MG63 (cell line): Measurements from ENCODE around the gene DENND6B. TPM values are rescaled to one million over a fixed set of nuclear protein-coding genes. Genes with fewer than 3 reads are reported as not detected.
A peak's percentile ranks its signal among the peaks of the same experiment; 100 is the strongest.
"Not testable (repeated sequence)": the region's sequence is repeated elsewhere in the genome, so short reads cannot be mapped to it uniquely, and the experiment has no call there.

Experiments used
- DNase-seq: peaks from one replicate; pipeline ENCODE4 v3.0.0-alpha.2; 2020
- H3K27me3 ChIP-seq: fragments of 250-450 bp; sonication (Bioruptor Pico); 2 replicates; pipeline ENCODE4 v1.5.1; 2020; ENCODE audit warnings: mild to moderate bottlenecking, moderate library complexity
- H3K36me3 ChIP-seq: fragments of 250-450 bp; sonication (Bioruptor Pico); 2 replicates; pipeline ENCODE4 v1.5.1; 2020; ENCODE audit warnings: mild to moderate bottlenecking, moderate library complexity
- H3K4me3 ChIP-seq: fragments of 250-450 bp; sonication (Bioruptor Pico); 2 replicates; pipeline ENCODE4 v1.5.1; 2020; ENCODE audit warnings: mild to moderate bottlenecking, moderate library complexity
- H3K9me3 ChIP-seq: fragments of 250-450 bp; sonication (Bioruptor Pico); 2 replicates; pipeline ENCODE4 v1.5.1; 2020; ENCODE audit warnings: mild to moderate bottlenecking, moderate library complexity
- total RNA-seq: library from RNA; depleted of rRNA; stranded (reverse); fragments of >200 nt; shearing (Covaris generic); gene quantifications from 2 replicates; pipeline ENCODE4 v1.2.3, GENCODE V29; 2014; ENCODE audit warnings: low replicate concordance

Gene DENND6B
- total RNA-seq, 1 experiment from 2014 or later, result 0.46 TPM

DNA sequence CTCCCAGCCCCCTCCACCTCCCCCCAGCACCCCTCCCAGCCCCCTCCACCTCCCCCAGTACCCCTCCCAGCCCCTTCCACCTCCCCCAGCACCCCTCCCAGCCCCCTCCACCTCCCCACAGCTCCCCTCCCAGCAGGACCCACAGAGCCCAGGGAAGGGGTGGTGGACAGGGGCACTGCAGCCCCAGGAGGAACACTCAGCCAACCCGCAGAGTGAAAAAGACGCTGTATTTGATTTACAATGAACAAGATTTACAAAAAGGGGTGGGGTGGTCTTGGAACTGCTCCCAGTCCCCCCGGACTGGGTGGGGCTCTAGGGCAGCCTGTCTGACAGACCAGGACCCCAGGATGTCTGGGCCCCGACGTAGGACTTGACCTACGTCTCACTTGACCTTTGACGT, 52.0 kb downstream of the DENND6B start:
- DNase-seq, result no peak
- H3K9me3 ChIP-seq, result no peaks in the 10 kb centered on the region
- H3K4me3 ChIP-seq, result no peak overlapping the region
- H3K36me3 ChIP-seq, result peaks cover 35% of the 10 kb centered on the region
- no peaks in the 10 kb centered on the region for H3K27me3 ChIP-seq

- DNase-seq, result peak; percentile 33
- Histone ChIP-seq H3K4me3 (no peak overlapping the region), H3K27me3 (no peaks in the 10 kb centered on the region), H3K36me3 (peaks cover 33% of the 10 kb centered on the region), H3K9me3 (no peaks in the 10 kb centered on the region)
Observed at GRCh38 chr22:50274311-50274710, 52.5 kb downstream of the DENND6B start.

GRCh38 chr22:50273781-50274180, 53.0 kb downstream of the DENND6B start:
- not testable (repeated sequence) for DNase-seq, H3K9me3 ChIP-seq

DNA sequence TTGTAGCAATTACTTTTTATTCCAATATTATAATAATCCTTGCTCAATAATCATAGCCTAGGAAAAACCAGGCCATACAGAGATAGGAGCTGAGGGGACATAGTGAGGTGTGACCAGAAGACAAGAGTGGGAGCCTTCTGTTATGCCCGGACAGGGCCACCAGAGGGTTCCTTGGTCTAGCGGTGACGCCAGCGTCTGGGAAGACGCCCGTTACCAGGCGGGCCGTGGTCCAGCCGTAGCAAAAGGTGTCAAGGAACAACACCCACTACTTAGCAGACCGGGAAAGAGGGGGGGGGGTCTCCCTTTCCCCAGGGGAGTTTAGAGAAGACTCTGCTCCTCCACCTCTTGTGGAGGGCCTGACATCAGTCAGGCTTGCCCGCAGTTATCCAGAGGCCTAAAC, 53.5 kb downstream of the DENND6B start:
- peaks cover 27% of the 10 kb centered on the region for H3K36me3 ChIP-seq
- H3K9me3 ChIP-seq, H3K27me3 ChIP-seq, DNase-seq, H3K4me3 ChIP-seq: not testable (repeated sequence)

More at GRCh38 chr22:50273781-50274180, 53.0 kb downstream of the DENND6B start:
- H3K27me3 ChIP-seq, H3K4me3 ChIP-seq: not testable (repeated sequence)
- peaks cover 29% of the 10 kb centered on the region for H3K36me3 ChIP-seq

- Histone ChIP-seq H3K36me3 (peaks cover 23% of the 10 kb centered on the region), H3K4me3 (no peak overlapping the region), H3K27me3 (no peaks in the 10 kb centered on the region), H3K9me3 (no peaks in the 10 kb centered on the region)
- no peak for DNase-seq
Observed at GRCh38 chr22:50272044-50272802, 54.6 kb downstream of the DENND6B start.

DNA sequence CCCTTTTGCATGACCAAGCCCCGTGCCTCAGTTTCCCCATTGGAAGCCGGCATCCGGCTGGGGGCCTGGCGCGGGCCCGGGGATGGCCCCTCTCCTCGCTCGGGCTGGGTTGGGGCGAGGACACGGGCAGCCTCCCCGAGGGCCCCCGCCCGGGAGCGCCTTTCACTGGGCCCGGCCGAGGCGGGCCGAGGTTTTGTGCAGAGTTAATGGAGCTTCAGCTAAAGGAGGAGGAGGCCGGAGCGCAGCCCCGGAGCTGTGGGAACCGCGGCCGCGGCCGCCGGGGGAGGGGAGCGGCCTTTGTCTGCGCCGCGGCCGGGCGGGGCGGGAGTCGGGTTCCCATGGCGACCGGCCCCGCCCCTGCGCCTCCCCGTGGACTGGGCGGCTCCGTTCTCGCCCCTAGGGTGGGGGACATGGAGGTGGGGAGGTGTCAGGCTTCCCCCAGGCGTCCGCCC, 55.3 kb downstream of the DENND6B start:
- DNase-seq, result peak; percentile 49
- Histone ChIP-seq H3K27me3 (no peaks in the 10 kb centered on the region), H3K36me3 (peaks cover 18% of the 10 kb centered on the region), H3K4me3 (peak overlapping the region; percentile 63), H3K9me3 (no peaks in the 10 kb centered on the region)

DNA sequence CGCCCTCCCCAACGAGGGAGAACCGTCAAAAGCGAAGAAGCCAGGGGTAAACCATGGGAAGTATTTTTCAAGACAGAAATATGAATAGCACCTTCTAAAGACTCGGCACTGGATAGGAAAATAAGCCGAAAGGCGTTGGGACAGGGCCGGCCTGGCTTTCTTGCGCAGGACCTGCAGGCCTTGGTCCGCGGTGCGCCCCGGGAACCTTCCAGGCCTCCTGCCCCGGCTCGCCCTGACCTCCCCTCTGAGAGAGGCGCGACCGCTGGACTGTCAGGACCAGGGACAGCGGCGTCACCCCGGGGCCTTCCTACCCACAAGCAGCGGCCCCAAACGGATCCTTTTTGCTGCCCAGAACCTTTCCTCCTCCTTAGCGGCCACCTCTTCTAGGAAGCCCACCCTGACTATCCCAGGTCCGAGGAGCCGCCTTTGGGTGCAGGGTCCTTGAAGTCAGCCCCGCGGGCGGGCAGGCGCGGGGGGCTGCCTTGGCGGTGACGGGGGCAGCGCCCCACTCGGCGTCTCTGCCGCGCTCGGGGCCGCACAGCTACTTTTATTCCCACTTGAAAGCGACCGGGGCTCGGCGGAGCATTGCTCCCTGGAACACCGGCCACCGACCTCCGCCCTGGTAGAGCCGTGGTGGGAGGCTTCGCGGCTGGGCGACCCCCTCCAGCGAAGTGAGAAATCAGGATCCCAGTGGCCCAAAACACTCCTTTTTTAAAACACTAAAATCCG, 56.0 kb downstream of the DENND6B start:
- Histone ChIP-seq H3K27me3 (no peaks in the 10 kb centered on the region), H3K36me3 (peaks cover 13% of the 10 kb centered on the region), H3K9me3 (no peaks in the 10 kb centered on the region), H3K4me3 (peak overlapping the region; percentile 63)
- DNase-seq, result peak; percentile 78

DNA sequence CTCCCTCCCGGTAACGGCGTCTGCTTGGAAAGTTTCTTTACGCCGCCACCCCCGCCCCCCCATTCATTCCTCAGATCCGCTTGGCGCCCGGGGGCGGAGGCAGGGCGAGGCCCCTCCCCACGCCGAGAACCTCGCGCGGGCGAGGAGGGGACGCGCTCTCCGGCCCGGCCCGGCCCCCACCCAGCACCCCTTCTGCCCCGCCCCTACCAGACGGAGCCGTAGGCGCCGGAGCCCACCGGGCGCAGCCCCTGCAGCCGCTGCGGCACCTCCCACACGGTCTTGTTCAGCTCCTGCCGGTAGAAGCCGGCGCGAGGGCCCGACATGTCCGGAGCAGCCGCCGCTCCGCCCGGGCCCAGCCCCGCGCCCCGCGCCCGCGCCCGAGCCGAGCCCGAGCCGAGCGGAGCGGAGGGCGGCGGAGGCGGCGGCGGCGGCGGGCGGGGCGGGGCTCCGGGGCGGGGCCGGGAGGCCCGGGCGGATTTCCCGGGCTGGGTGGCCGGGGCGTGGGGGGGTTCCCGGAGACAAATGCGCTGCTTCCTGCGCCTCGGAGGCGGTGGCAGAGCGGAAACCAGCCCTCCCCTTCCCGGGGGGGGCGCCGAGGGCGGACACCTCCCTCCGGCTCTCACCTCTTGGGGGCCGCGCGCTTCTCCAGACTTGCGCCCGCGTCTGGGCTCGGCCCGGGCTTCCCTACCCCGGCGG, 56.7 kb downstream of the DENND6B start, which contains the start of gene MAPK11:
Gene MAPK11, minus strand, starts transcription at position 411 of the 696 bp plus-strand sequence. Its CDS starts 88 bp downstream, at position 323.
- peaks cover 6% of the 10 kb centered on the region for H3K36me3 ChIP-seq
- H3K4me3 ChIP-seq, result peak within 1 kb of the TSS; percentile 63
- H3K9me3 ChIP-seq, result no peaks in the 10 kb centered on the region
- DNase-seq, result peak; percentile 79
- H3K27me3 ChIP-seq, result no peaks in the 10 kb centered on the region

GRCh38 chr22:50269573-50269969, 57.2 kb downstream of the DENND6B start:
- H3K4me3 ChIP-seq, result peak overlapping the region; percentile 63
- no peaks in the 10 kb centered on the region for H3K27me3 ChIP-seq
- H3K9me3 ChIP-seq, result no peaks in the 10 kb centered on the region
- H3K36me3 ChIP-seq, result peaks cover 4% of the 10 kb centered on the region
- DNase-seq, result no peak

DNA sequence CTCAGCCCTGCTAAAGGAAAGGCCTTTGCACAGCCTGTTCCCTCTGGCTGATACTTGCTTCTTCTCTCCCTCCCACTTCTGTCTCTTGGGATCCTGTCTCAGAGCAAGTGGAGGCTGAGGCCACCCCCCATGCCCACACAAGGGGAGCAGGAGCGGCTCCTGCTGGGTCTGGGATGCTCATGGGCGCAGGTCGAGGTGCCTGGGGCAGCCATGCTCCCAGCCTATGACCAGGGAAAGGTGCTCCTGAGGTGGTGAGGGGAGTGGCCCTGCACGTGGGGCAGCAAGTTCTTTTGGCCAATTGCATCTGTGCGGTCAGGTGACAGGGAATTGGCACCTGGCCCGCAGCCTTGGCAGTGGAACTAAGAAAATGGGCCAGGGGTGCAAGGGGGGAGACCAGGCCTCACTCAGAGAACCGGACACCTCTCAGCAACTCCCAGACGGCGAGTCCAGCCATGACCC, 58.1 kb downstream of the DENND6B start:
- no peak for DNase-seq

GRCh38 chr22:50267591-50268390, 59.0 kb downstream of the DENND6B start:
- Histone ChIP-seq H3K4me3 (no peak overlapping the region), H3K9me3 (no peaks in the 10 kb centered on the region), H3K27me3 (no peaks in the 10 kb centered on the region), H3K36me3 (no peaks in the 10 kb centered on the region)
- DNase-seq, result no peak

More for the DNA sequence above, 58.1 kb downstream of the DENND6B start:
- no peaks in the 10 kb centered on the region for H3K9me3 ChIP-seq
- no peaks in the 10 kb centered on the region; the same call in 1 of the 2 replicates for H3K36me3 ChIP-seq
- H3K27me3 ChIP-seq, result no peaks in the 10 kb centered on the region
- H3K4me3 ChIP-seq, result no peak overlapping the region

GRCh38 chr22:50266994-50267393, 59.8 kb downstream of the DENND6B start:
- Histone ChIP-seq H3K9me3 (no peaks in the 10 kb centered on the region), H3K4me3 (no peak overlapping the region), H3K36me3 (no peaks in the 10 kb centered on the region), H3K27me3 (no peaks in the 10 kb centered on the region)
- no peak for DNase-seq

DNA sequence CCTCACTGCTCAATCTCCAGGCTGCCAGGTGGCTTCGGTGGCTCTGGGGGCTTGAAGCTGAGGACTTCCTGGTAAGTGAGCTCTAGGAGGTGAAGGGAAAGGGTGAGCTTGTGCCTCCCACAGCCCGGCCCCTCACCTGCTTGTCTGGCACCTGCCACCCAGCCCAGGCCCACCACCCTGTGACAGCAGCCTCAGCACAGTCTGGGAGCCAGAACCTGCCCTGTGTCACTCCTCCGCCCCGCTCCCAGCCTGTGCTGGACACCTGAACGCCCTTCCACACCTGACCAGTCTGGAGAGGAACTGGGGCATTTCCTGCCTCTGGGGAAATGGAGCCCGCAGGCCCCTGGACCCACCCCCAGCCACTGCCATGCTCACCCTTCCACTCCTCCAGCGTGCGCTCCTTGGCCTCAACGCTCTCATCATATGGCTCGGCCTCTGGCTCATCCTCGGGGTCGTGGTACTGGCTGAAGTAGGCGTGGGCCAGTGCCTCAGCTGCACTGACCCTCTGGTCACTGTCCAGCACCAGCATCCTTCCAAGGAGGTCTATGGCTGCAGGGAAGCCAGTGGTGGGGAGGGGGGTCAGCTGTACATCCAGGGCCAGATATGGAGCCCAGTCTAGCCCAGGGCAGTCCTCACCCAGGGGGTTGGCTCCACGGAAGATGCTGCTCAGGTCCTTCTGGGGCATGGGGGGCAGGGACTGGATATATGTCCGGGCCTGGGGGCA, 61.7 kb downstream of the DENND6B start:
- no peak overlapping the region for H3K4me3 ChIP-seq
- no peaks in the 10 kb centered on the region for H3K27me3 ChIP-seq
- no peaks in the 10 kb centered on the region for H3K9me3 ChIP-seq
- no peaks in the 10 kb centered on the region; the same call in none of the 2 replicates for H3K36me3 ChIP-seq
- no peak for DNase-seq

DNA sequence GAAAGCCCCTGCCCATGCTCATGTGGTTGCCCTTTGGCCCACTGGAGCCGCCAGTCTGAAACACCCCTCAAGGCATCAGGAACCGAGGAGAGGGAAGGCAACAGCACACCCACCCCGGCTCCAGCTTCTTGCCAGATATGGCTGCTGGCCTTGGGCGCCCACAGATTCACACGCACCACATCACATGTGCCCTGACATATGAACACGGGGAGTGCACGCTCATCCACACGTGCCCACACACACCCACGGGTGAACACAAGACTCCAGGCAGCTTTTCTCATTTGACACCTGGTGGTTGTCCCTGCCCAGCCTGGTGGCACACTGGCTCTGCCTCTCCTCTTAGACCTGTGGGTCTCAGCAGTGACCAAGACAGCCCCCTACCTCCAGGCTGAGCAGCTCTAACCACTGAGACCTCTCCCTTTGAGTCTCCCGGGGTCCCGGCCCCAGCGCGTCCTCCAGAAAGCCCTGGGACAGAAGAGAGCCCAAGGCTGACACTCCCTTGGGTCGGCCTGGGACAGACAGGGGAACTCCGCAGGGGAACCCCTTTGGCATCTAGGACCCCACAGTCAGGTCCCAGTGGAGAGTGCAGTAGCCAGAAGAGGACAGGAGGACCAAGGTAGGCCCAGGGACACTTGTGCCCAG, 62.6 kb downstream of the DENND6B start:
- no peak for DNase-seq
- Histone ChIP-seq H3K36me3 (no peaks in the 10 kb centered on the region; the same call in none of the 2 replicates), H3K27me3 (no peaks in the 10 kb centered on the region), H3K4me3 (no peak overlapping the region), H3K9me3 (no peaks in the 10 kb centered on the region)

GRCh38 chr22:50262973-50263617, 63.7 kb downstream of the DENND6B start:
- no peak for DNase-seq
- Histone ChIP-seq H3K4me3 (no peak overlapping the region), H3K27me3 (no peaks in the 10 kb centered on the region), H3K9me3 (no peaks in the 10 kb centered on the region), H3K36me3 (peaks cover 3% of the 10 kb centered on the region)
